Measurements from ENCODE around the gene CSHL1. TPM values are rescaled to one million over a fixed set of nuclear protein-coding genes. Genes with fewer than 3 reads are reported as not detected.

The CSHL1 gene
- total RNA-seq, 4 donors from 2014 or later: not detected

- Histone ChIP-seq H3K27me3 (peaks cover 10% of the 10 kb centered on the region), H3K4me1 (peaks cover 5% of the 10 kb centered on the region), H3K27ac (no peak overlapping the region), H3K36me3 (no peaks in the 10 kb centered on the region), H3K9me3 (no peaks in the 10 kb centered on the region), H3K4me3 (no peak overlapping the region)
- no peak for DNase-seq (ENCODE audit: low spot score in 2 of 2)
- 91% methylated on average over 14 of the region's 24 CpGs for WGBS
- no peak for TF ChIP-seq CTCF (IDR thresholded peaks at IDR 0.05)
Measured at GRCh38 chr17:63944736-63945499, 33.9 kb upstream of the CSHL1 start.

GRCh38 chr17:63943745-63944144 is 32.7 kb upstream of the CSHL1 start:
- Histone ChIP-seq H3K27me3 (peaks cover under 1% of the 10 kb centered on the region), H3K4me3 (no peak overlapping the region), H3K27ac (no peak overlapping the region), H3K36me3 (no peaks in the 10 kb centered on the region), H3K4me1 (peaks cover 5% of the 10 kb centered on the region), H3K9me3 (no peaks in the 10 kb centered on the region)
- whole genome bisulfite sequencing: 91% methylated on average over 9 of the region's 9 CpGs
- TF ChIP-seq CTCF (IDR thresholded peaks at IDR 0.05) (no peak), POLR2AphosphoS5 (IDR thresholded peaks at IDR 0.05) (no peak), EP300 (IDR thresholded peaks at IDR 0.05) (no peak), POLR2A (IDR thresholded peaks at IDR 0.05) (no peak)
- DNase-seq (ENCODE audit: low spot score in 2 of 2): no peak

GRCh38 chr17:63942309-63942985 is 31.4 kb upstream of the CSHL1 start:
- no peaks in the 10 kb centered on the region for H3K36me3 ChIP-seq
- H3K4me3 ChIP-seq: no peak overlapping the region
- DNase-seq (ENCODE audit: low spot score in 2 of 2): no peak
- no peak for TF ChIP-seq EP300 (IDR thresholded peaks at IDR 0.05)
- no peak for TF ChIP-seq CTCF (IDR thresholded peaks at IDR 0.05)
- TF ChIP-seq POLR2AphosphoS5 (IDR thresholded peaks at IDR 0.05): no peak
- TF ChIP-seq POLR2A (IDR thresholded peaks at IDR 0.05): no peak
- H3K27ac ChIP-seq: no peak overlapping the region
- no peaks in the 10 kb centered on the region for H3K27me3 ChIP-seq
- 93% methylated on average over 20 of the region's 21 CpGs for WGBS
- peaks cover 5% of the 10 kb centered on the region for H3K4me1 ChIP-seq
- H3K9me3 ChIP-seq: no peaks in the 10 kb centered on the region

GRCh38 chr17:63941751-63942150 is 30.7 kb upstream of the CSHL1 start:
- H3K4me1 ChIP-seq: peaks cover 5% of the 10 kb centered on the region
- TF ChIP-seq POLR2AphosphoS5 (IDR thresholded peaks at IDR 0.05): no peak
- no peak for TF ChIP-seq POLR2A (IDR thresholded peaks at IDR 0.05)
- no peak for TF ChIP-seq EP300 (IDR thresholded peaks at IDR 0.05)
- no peak for TF ChIP-seq CTCF (IDR thresholded peaks at IDR 0.05)
- H3K9me3 ChIP-seq: no peaks in the 10 kb centered on the region
- H3K36me3 ChIP-seq: no peaks in the 10 kb centered on the region
- 92% methylated on average over 23 of the region's 23 CpGs for WGBS
- no peak overlapping the region for H3K27ac ChIP-seq
- DNase-seq (ENCODE audit: low spot score in 2 of 2): no peak
- no peak overlapping the region for H3K4me3 ChIP-seq
- H3K27me3 ChIP-seq: no peaks in the 10 kb centered on the region

GRCh38 chr17:63941162-63941561 is 30.1 kb upstream of the CSHL1 start:
- Histone ChIP-seq H3K36me3 (no peaks in the 10 kb centered on the region), H3K27me3 (no peaks in the 10 kb centered on the region), H3K4me1 (no peaks in the 10 kb centered on the region), H3K4me3 (no peak overlapping the region), H3K27ac (no peak overlapping the region), H3K9me3 (no peaks in the 10 kb centered on the region)
- TF ChIP-seq CTCF (IDR thresholded peaks at IDR 0.05) (no peak), EP300 (IDR thresholded peaks at IDR 0.05) (no peak), POLR2A (IDR thresholded peaks at IDR 0.05) (no peak), POLR2AphosphoS5 (IDR thresholded peaks at IDR 0.05) (no peak)
- DNase-seq (ENCODE audit: low spot score in 2 of 2): no peak
- WGBS: 93% methylated on average over 11 of the region's 12 CpGs

Measured in suprapubic skin (tissue), 4 donors.